Right cardiac atrium (tissue), 5 donors: ENCODE measurements around the gene GPR153. TPM values are rescaled to one million over a fixed set of nuclear protein-coding genes. Genes with fewer than 3 reads are reported as not detected.
"Not testable (repeated sequence)": the region's sequence is repeated elsewhere in the genome, so short reads cannot be mapped to it uniquely, and the experiment has no call there.

Source experiments
- ATAC-seq, 2 donors: fragments of 200-7000 bp; cut with Tn5 transposase; one replicate each; pipeline versions ENCODE4 v1.8.0 to v1.9.1; 2020; ENCODE audit warnings: moderate library complexity in 2 of 2, mild to moderate bottlenecking in 1 of 2
- DNase-seq, 3 donors: peaks; one replicate each; pipeline ENCODE4 v3.0.0-alpha.2; 2020
- H3K27ac ChIP-seq: one replicate; pipeline ENCODE4 v1.5.1; 2013; ENCODE audit warnings: mild to moderate bottlenecking, low read length, control low read depth, moderate library complexity
- H3K27me3 ChIP-seq: one replicate; pipeline ENCODE4 v1.6.1; 2013; ENCODE audit not compliant: control insufficient read depth, insufficient read depth
- H3K4me1 ChIP-seq: one replicate; pipeline ENCODE4 v1.6.1; 2013; ENCODE audit warnings: low read length; ENCODE audit not compliant: control insufficient read depth, insufficient read depth
- H3K4me3 ChIP-seq: one replicate; pipeline ENCODE4 v1.5.1; 2013; ENCODE audit warnings: low read length, control low read depth
- H3K9me3 ChIP-seq: one replicate; pipeline ENCODE4 v1.6.1; 2013; ENCODE audit warnings: low read length; ENCODE audit not compliant: control insufficient read depth
- WGBS: extraction: QIAGEN DNeasy Blood & Tissue Kit; methylation state at CpG from one replicate; pipeline ENCODE4 v1.1.7; 2013; 5-methylcytosine and 5-hydroxymethylcytosine counted together
- intact Hi-C, 4 donors: fragments of 100-400 bp; cut with DNase I; formaldehyde crosslinking; loops; one replicate each; pipeline versions ENCODE4 v1.11.0 to v1.14.0; 2022 to 2023
- polyA plus RNA-seq: library from polyadenylated mRNA; stranded (reverse); fragments of 200-250 nt; gene quantifications from one replicate; pipeline ENCODE4 v1.2.3, GENCODE V29; 2013
- total RNA-seq, 4 donors: library from RNA; stranded (reverse); fragmentation: NEBNext Ultra II Directional; extraction: Animal tissue kit (Norgen Biotek cat#: 25700); gene quantifications; one replicate each; pipeline ENCODE4 v1.2.1, GENCODE V29; 2021
- donor health status: healthy with polysubstance abuse.
- donor health status: DM: no; HTN: yes; CAD: no.
- donor health status: DM: no; HTN: no; CAD: no.
- donor health status: DM: no; HTN: yes; CAD: no; lungs with severe emphysema.
- donor health status: DM: yes; HTN: yes; CAD: no.

The GPR153 gene
- total and polyA plus RNA-seq, 5 donors: 6.7 to 14.3 (median 9.3) TPM

DNA sequence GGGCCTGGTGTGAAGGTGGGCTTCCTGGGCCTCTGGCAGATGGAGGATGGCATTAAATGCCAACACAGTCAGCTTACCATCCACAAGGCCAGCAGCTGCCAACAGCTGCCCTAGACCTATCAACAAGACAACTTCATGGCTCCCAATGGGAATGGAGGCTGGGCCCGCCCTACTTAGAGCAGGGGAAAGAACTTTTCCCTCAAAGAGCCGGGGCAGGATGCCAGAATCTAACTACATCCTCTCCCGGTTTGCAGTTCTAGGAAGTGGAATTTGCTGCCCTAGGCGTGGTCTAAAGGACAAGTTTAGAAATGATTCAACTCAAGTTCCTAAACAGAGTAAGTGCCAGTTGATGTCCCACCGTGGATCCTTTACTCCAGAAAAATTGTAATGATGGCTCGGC is 38.3 kb downstream of the GPR153 start:
- H3K27me3 ChIP-seq: no peaks in the 10 kb centered on the region
- peak overlapping the region; percentile 82 for H3K27ac ChIP-seq
- WGBS: 19% methylated on average over 6 of the region's 6 CpGs
- no peak overlapping the region for H3K4me3 ChIP-seq
- peak; percentile 77 to 85 for ATAC-seq
- peaks cover 8% of the 10 kb centered on the region for H3K4me1 ChIP-seq
- DNase-seq: peak; percentile 72 to 91 (median 87)
- intact Hi-C loops: no loop called here
- H3K9me3 ChIP-seq: no peaks in the 10 kb centered on the region

DNA sequence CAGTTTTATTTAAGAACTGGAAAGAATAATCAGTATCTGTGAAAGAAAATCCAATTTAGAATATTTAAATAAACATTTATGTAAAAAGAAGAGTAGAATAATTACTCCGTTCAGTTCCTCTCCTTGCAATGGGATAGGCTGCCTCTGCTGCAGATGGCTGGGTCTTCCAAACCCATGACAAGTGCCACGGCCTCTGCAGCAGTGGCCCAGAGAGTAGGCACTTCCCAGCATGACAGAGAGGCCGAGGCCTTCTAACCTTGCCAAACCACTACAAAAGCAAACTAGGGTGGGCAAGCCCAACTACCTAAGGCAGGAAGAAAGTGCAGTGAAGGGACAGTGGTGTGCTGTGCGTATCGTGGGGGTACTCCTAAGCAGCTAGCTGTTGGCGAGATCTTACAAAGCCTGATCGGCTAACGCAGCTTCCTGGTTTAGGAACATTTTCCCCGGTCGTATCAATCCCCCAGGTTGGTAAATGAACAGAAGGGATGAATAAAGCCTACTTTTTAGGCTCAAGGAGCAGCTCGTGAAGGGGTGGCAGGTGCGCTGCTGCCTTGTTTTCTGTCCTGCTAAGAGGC is 39.6 kb downstream of the GPR153 start:
- intact Hi-C loops: no loop called here
- peaks cover 8% of the 10 kb centered on the region for H3K4me1 ChIP-seq
- H3K27me3 ChIP-seq: no peaks in the 10 kb centered on the region
- no peak overlapping the region for H3K4me3 ChIP-seq
- DNase-seq (no peak), ATAC-seq (no peak)
- no peak overlapping the region for H3K27ac ChIP-seq
- WGBS: 91% methylated on average over 12 of the region's 12 CpGs
- H3K9me3 ChIP-seq: no peaks in the 10 kb centered on the region

DNA sequence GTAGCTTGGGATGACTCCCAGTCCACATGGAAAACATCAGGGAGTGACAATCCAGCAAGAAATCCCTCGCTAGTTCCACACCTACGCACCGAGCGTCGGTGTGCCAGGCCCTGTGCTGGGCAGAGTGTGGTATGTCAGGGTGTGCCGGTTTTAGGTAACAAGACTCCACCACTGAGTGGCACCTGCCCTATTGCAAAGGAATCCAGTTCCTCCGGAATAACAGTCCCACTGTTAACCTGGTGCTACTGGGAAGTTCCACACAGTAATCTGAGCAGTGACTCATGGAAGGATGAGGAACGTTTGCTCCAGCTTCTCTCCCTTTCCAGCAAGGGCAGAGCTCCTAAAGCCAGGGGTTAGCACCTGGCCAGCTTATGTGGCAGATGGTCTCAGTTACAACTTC is 40.7 kb downstream of the GPR153 start:
- ATAC-seq (no peak), DNase-seq (peak in 1 of 3 donors; percentile 20)
- H3K27me3 ChIP-seq: no peaks in the 10 kb centered on the region
- no peaks in the 10 kb centered on the region for H3K9me3 ChIP-seq
- no peak overlapping the region for H3K27ac ChIP-seq
- intact Hi-C loops: no loop called here
- 87% methylated on average over 8 of the region's 8 CpGs for WGBS
- no peak overlapping the region for H3K4me3 ChIP-seq
- peaks cover 8% of the 10 kb centered on the region for H3K4me1 ChIP-seq

DNA sequence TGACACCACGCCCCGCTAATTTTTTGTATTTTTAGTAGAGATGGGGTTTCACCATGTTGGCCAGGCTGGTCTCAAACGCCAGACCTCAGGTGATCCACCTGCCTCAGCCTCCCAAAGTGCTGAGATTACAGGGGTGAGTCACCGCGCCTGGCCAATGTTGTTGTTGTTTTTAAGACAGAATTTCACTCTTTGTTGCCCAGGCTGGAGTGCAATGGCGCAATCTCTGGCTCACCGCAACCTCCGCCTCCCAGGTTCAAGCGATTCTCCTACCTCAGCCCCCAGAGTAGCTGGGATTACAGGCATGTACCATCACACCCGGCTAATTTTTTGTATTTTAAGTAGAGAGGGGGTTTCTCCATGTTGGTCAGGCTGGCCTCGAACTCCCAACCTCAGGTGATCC is 41.3 kb downstream of the GPR153 start:
- H3K27me3 ChIP-seq, H3K4me3 ChIP-seq, intact Hi-C loops, H3K27ac ChIP-seq, ATAC-seq, H3K9me3 ChIP-seq, H3K4me1 ChIP-seq: not testable (repeated sequence)
- DNase-seq: peak in 1 of 3 donors; percentile 7
- 87% methylated on average over 11 of the region's 11 CpGs for WGBS

DNA sequence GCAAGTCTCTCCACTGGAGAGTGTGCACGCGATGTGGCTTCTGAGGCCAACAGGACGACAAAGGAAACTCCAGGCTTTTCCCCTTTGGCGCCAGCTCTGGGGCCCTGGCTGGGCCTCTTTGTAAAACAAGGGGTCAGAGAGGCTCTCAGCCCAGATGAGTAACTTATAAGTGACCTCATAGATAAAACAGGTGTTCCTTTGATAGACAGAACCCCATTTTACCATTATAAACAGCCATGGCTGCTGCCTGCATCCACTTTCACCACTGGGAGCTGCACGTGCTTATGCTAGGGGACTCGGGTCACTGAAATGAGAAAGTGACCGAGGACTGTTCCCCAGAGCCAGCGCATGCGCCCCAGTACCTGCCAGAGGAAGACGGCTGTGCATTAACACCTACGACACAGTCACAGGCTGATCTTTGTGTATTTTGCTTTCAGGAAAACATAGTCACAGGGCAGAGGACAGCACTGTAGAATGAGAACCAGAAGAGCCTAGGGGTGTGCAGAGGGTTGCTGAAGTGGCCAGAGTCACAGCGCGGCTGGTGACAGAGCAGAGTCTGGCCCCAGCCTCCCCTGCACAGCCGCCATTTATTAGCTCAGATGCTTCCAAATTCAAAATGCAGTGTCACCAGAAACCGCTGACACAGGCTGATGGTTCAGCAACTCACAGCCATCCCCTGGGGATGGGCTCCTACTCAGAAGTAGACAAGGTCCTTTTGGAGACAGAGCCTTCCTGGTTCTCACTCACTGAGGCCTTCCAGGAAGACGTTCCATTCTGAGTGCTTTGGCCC is 42.3 kb downstream of the GPR153 start:
- Histone ChIP-seq H3K27me3 (no peaks in the 10 kb centered on the region), H3K4me3 (no peak overlapping the region), H3K27ac (no peak overlapping the region), H3K4me1 (peaks cover 8% of the 10 kb centered on the region), H3K9me3 (no peaks in the 10 kb centered on the region)
- WGBS: 83% methylated on average over 16 of the region's 16 CpGs
- no peak for ATAC-seq
- intact Hi-C loops: no loop called here
- DNase-seq: no peak

DNA sequence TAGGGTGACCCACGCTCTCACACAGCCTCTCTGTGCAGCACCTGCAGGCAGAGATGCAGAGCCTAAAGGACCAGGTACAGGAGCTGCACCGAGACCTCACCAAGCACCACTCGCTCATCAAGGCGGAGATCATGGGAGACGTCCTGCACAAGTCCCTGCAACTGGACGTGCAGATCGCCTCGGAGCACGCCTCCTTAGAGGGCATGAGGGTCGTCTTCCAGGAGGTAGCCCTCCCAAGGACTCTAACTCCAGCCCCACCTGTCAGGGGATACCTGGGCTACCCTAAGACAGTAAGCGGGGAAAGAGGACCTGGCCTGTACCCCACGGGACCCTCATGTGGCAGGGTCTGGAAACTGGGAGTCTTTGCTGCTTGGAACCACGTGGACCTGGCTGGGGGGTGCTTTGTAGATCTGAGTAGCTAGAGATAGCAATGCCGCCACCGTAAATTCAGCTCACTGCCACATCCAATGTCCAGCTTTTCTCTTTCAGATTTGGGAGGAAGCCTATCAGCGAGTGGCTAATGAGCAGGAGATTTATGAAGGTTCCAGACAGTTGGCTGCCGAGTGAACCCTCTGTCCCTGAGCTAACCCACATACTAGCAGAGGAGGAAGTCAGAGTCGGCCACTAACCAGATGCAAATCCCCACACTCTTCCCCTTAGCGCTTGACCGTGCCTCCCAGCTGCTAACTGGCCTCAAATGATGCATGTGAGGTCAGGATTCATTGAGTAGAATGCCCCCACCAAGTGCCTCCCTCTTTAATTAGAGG is 48.5 kb downstream of the GPR153 start:
- ATAC-seq: no peak
- WGBS: 70% methylated on average over 20 of the region's 20 CpGs
- intact Hi-C loops: no loop called here
- Histone ChIP-seq H3K27ac (no peak overlapping the region), H3K9me3 (no peaks in the 10 kb centered on the region), H3K27me3 (no peaks in the 10 kb centered on the region), H3K4me1 (no peaks in the 10 kb centered on the region), H3K4me3 (no peak overlapping the region)
- peak in 1 of 3 donors; percentile 41 for DNase-seq

DNA sequence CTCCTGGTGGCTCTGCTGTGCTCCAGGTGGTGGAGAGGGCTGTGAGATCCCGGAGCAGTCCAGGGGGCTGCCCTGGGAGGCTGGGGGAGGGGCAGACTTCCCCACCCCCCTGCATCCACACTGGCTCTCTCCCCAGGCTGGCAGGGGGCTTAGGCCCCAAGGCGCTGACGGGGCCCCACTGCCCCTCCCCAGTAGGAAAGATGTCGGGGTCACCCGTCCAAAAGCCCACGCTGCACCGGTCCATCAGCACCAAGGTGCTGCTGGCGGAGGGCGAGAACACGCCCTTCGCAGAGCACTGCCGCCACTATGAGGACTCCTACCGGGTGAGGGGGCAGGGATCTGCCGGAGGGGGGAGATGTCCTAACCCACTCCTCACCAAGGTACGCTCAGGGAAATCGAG is 49.2 kb downstream of the GPR153 start:
- no peak overlapping the region for H3K27ac ChIP-seq
- H3K9me3 ChIP-seq: no peaks in the 10 kb centered on the region
- DNase-seq: peak in 1 of 3 donors; percentile 43
- 86% methylated on average over 16 of the region's 16 CpGs for WGBS
- no peaks in the 10 kb centered on the region for H3K27me3 ChIP-seq
- H3K4me3 ChIP-seq: no peak overlapping the region
- no peak for ATAC-seq
- intact Hi-C loops: no loop called here
- no peaks in the 10 kb centered on the region for H3K4me1 ChIP-seq

DNA sequence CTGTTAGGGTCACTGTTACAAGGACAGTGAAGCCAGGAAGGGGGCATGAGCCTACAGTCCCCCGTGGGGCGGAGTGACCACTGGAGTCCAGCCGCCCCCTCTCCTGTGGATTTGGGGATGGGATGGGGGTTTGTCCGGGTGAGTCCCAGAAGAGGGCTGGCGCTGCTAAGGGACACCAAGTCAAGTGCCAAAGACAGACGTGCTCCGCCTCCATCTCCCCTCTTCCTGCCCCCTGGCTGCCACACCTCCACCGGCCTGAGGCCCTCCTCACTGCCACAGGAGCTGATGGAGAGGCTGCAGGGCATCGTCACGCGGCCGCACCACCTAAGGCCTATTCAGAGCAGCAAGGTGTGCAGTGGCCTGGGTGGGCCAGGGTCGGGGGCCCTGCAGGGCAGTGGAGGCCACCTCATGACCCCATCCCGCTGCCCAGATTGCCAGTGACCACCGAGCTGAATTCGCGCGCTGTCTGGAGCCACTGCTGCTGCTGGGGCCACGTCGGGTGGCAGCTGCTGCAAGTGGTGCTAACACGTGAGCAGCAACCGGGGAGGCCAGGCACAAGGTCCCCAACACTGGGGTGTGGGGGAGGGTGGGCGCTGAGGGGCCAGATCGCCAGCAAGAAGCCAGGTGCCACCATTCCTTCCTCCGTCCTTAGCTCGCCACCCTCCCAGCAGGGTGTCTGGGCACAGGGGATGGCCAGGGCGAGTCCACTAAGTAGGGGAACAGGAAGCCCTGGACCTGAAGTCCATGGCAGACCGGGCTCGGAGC is 50.1 kb downstream of the GPR153 start:
- ATAC-seq: no peak

DNA sequence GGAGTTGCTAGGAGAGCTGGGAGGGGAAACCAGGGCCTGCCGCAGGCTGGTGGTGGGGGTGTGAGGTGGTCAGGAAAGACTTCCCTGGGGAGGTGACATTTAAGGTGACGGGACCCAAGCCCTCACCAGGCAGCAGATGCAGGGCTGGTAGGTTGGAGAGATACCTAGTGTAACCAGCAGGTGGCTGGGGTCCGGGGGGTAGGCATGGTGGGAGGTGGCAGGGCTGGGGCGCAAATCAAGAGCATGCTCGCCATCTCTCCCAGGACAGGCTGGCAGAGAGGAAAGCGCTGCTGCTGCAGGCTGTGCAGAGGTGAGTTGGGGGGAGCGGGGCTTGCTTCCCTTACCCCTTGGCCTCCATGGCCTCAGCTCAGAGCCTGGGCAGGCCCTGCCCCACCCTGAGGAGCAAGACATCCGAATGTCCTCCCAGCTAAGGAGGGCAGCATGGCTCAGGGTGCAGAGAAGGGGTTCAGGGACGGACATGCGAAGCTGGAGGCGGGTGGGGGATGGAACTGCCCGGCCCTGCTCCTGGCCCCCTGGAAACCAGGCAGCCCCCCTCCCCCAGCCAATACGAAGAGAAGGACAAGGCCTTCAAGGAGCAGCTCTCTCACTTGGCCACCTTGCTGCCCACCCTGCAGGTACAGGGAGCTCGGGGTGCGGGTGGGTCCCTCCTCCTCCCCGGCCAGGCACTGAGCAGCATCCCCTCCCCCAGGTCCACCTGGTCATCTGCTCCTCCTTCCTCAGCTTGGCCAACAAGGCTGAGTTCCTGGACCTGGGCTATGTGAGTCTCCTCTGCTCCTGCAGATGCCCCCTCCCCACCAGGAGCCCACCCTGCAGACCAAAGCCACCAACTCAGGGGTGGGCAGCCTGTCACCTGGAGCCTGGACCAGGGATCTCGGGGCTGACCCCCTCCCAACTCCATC is 51.0 kb downstream of the GPR153 start:
- intact Hi-C loops: no loop called here
- Histone ChIP-seq H3K4me3 (no peak overlapping the region), H3K27ac (no peak overlapping the region), H3K9me3 (no peaks in the 10 kb centered on the region), H3K4me1 (no peaks in the 10 kb centered on the region), H3K27me3 (no peaks in the 10 kb centered on the region)
- ATAC-seq: no peak
- peak in 1 of 3 donors; percentile 56 for DNase-seq
- WGBS: 86% methylated on average over 17 of the region's 17 CpGs

More for the DNA sequence above, 50.1 kb downstream of the GPR153 start:
- Histone ChIP-seq H3K27me3 (no peaks in the 10 kb centered on the region), H3K4me1 (no peaks in the 10 kb centered on the region), H3K4me3 (no peak overlapping the region), H3K27ac (no peak overlapping the region), H3K9me3 (no peaks in the 10 kb centered on the region)
- intact Hi-C loops: no loop called here
- 90% methylated on average over 29 of the region's 29 CpGs for WGBS
- DNase-seq: peak in 1 of 3 donors; percentile 56
